GM19467 (cell line): Measurements from ENCODE around the gene FLVCR2.
"Not testable (repeated sequence)": the region's sequence is repeated elsewhere in the genome, so short reads cannot be mapped to it uniquely, and the experiment has no call there.

Source experiments
- ATAC-seq: cut with Tn5 transposase; IDR thresholded peaks from one replicate; pipeline ENCODE4 v1.9.1; 2021; ENCODE audit warnings: mild to moderate bottlenecking, moderate library complexity; ENCODE audit not compliant: unreplicated experiment

Gene FLVCR2

DNA sequence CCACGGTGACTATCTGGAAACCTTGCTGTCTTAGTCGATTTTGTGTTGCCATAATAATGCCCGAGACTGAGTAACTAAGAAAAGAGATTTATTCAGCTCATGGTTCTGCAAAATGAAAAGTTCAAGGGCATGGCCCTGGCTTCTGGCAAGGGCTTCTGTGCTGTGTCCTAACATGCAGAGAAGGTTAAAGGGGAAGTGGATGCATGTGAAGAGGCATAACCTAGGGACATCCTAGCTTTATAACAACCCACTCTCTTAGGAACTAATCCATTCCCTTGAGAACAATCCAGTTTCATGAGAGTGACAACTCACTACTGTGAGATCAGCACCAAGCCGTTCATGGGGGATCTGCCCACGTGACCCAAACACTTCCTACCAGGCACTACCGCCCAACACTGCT is 11.5 kb downstream of the FLVCR2 start:
- no peak for ATAC-seq

DNA sequence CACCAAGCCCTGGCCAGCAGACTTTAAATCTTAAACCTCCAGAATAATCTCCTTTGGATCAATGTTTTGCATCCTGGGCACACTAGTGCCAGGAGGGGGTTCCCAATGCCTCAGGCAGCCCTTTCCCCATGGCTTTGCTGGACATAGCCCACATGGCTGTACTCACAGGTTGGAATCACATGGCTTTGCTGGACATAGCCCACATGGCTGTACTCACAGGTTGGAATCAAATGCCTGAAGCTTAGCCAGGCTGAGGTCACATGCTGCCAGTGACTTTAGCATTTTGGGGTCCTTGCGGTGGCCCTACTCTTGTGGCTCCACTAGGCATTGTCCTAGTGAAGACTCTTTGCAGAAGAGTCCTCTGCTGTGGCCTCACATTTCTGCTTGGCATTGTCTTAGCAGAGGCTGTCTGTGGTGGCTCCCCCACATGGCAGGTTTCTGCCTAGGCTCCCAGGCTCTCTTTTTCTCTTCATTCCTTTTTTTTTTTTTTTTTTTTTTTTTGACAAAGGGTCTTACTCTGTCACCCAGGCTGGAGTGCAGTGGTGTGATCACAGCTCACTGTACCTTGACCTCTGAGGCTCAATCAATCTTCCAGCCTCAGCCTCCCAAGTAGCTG is 13.0 kb downstream of the FLVCR2 start:
- ATAC-seq: no peak

DNA sequence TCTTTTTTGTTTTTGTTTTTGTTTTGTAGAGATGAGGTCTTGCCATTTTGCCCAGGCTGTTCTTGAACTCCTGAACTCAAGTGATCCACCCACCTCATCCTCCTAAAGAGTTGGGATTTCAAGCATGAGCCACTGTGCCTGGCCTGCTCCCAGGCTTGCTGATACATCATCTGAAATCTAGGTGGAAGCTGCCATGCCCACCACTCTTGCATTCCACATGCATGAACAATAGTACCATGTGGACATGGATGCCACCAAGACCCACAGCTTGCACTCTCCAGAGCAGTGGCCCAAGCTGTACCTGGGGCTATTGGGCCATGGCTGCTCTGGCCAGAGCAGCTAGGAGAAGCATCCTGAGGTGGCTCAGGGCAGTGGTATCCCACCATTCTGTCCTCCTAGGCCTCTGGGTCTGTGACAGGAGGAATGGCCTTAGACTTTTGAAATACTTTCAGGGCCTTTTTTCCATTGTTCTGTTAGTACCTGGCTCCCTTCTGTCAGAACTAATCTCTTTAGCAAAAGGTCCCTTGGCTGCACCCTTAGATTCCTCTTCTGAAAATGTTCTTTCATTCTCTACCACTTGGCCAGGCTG is 13.7 kb downstream of the FLVCR2 start:
- no peak for ATAC-seq

DNA sequence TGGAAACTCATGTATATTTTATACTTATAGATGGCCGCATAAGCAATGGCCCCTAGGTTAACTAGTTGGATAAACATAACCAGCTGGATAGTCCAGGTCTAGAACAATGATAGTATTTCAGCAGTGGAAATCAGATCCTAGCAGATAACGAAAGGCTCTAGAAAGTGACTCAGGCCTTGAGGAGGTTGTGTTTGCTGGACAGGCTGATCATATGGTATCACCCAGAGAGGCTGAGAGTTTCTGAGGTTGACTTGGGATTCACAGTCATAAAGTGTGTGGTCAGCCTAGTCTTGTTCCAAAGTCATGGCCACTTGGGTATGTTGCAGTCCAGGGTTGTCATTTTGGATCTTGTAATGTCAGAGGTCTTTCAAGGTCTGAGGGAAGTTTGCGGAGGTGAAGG is 16.8 kb downstream of the FLVCR2 start:
- ATAC-seq: no peak

DNA sequence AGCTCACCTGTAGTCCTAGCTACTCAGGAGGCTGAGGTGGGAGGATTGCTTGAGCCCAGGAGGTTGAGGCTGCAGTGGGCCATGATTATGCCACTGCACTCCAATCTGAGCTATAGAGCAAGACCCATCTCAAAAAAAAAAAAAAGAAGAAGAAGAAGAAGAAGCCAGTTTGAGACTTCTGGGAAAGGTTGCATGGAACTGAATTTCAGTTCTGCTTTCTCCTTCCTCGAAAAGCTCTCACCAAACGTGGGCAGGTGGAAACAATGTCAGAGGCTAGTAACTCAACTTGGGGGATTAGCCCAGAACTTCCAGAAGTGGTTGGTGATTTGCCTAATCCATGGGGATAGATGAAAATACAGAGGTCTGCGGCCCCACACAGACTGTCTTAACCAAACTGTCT is 18.7 kb downstream of the FLVCR2 start:
- no peak for ATAC-seq

DNA sequence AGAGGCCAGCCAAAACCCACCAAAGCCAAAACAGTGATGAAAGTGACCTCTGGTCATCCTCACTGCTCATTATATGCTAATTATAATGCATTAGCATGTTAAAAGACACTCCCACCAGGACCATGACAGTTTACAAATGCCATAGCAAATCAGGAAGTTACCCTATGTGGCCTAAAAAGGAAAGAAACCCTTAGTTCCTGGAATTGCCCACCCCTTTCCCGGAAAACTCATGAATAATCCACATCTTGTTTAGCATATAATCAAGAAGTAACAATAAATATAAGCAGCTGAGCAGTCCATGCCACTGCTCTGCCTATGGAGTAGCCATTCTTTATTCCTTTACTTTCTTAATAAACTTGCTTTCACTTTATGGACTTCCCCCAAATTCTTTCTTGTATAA is 21.7 kb downstream of the FLVCR2 start:
- ATAC-seq: not testable (repeated sequence)

DNA sequence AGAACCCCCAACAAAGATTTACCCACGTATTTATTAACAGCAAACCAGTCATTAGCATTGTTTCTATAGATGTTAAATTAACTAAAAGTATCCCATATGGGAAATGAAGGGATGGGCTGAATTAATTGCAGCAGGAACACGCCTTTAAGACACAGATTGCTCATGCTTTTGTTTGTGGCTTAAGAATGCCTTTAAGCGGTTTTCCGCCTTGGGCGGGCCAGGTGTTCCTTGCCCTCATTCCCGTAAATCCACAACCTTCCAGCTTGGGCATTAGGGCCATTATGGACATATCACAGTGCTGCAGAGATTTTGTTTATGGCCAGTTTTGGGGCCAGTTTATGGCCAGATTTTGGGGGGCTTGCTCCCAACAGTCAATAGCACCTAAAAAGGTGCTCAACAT is 22.6 kb downstream of the FLVCR2 start:
- ATAC-seq: not testable (repeated sequence)

DNA sequence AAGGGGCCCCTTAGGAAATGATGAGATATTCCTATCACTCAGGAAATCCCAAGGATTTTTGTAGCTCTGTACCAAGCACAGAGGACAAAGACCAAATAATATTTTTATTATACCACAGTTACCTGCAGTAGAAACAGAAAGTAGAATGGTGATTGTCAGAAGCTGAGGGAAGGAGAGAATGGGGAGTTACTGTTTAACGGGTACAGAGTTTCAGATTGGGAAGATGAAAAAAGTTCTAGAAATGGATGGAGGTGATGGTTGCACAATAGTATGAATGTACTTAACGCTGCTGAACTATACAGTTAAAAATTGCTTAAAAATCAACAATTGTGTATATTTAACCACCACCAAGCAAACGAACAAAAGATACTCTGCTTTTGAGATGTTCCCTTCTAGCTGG is 24.1 kb downstream of the FLVCR2 start:
- no peak for ATAC-seq

DNA sequence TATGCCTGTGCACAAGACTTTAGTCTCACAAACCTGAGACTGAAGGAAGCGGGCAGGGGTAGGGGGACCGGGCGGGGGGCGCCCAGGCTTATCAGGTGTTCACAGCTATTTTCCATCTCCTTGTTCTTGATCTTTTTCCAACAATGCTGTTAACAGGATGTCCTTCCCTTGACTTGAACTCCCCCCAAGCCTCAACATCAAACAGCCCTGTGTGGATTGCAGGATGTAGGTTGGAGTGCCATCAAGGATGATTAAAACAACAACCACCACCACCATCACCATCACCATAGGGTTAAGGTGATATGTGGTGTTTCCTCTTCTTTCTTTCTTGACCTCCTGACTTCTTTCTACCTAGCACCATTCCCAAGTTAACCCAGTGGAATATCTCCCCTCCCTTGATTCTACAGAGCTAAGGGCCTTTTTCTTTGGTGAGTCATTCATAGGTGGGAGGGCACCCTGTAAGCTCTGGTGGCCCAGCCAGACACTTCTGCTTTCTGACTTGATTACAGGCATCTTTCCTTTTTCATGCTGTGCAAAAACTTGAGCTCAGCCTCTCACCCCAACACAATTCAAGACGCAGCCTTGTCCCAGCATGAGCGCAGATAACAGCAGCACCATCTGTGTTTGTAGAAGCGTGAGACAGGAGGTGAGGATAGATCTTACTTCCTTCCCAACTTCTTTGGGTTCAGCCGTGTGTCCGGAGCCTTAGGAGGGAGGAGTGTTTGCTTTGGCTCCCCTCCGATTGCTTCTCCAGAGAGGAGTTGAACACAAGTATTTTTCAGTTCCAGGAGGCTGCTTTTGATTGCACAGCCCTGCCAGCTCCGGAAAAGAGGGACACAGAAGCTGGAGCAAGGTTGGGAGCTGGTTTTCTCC is 26.8 kb downstream of the FLVCR2 start:
- no peak for ATAC-seq

DNA sequence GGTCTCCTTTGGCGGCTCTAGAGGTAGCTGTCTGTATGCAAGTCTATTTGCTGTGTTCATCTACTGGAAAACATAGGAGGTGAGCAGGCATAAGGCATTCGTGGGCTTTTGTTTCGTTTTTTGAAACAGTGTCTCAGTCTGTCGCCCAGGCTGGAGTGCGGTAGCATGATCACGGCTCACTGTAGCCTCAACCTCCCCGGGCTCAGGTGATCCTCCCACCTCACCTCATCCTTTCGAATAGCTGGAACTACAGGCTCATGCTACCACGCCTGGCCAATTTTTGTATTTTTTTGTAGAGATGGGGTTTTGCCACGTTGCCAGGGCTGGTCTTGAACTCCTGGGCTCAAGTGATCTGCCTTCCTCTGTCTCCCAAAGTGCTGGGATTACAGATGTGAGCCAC is 27.5 kb downstream of the FLVCR2 start:
- ATAC-seq: no peak

DNA sequence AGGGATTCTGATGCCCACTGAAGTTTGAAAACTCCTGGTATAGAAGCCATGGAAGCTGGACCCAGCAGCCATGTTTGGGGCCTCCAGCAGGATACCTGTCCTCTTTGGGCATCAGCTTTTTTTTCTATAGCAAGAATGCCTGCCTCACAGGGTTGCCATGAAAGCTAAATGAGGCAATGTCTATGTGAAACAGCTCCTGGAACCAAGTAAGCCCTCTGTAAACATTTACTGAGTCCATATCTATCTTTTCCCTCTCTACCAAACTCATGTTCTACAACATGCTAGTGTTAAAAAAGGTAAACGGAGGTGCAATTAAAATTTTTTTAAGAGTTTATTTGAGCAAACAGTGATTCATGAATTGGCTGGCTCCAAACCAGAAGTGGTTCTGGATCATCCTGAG is 28.6 kb downstream of the FLVCR2 start:
- no peak for ATAC-seq

DNA sequence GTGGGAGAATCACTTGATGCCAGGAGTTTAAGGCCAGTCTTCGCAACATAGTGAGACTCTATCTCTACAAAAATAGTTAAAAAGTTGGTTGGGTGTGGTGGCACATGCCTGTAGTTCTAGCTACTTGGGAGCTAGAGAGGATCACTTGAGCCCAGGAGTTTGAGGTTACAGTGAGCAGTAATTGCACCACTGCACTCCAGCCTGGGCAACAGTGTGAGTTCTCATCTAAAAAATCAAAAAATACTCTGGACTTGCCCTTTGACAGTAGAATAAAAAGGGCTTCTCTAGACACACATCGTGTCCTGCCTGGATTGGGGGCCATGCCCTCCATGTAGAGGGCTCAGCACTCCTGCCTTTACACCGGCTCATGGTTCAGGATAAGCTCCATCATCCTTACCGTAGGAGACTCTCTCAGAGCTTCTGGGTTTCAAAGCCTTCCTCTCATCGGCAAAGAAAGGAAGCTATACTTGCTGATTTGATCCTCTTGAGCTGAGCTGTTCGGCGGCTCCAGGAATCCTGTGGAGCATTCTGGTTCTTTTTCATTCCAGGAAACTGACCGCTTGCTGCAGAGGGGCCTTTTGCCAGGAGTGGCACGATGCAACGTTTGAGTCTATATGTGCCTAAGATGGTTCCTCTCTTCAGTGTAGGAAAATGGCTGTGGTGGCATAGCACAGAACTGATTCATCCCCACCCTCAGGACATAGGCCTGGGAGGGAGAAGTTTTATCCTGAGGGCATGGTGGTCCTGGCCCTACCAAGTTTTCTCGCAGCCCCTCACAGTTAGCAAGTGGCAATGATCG is 29.6 kb downstream of the FLVCR2 start:
- no peak for ATAC-seq

DNA sequence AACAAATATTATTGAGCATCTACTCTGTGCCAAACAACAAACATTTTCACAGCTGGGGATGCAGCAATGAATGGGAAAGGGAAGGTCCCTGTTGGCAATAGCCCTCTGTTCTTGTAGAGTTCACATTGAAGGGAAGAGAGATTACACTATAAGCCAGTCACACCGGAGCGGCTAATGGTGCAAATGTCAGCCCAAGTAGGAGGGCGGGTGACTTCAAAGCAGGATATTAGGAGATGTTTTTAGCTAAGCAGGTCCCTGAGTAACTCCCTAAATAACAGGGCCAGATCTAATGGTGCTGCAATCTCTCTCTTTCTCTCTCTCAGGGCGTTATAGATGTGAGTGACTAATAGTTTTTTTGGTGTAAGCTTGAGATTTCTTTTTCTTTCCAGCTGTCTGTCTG is 30.7 kb downstream of the FLVCR2 start:
- ATAC-seq: no peak

DNA sequence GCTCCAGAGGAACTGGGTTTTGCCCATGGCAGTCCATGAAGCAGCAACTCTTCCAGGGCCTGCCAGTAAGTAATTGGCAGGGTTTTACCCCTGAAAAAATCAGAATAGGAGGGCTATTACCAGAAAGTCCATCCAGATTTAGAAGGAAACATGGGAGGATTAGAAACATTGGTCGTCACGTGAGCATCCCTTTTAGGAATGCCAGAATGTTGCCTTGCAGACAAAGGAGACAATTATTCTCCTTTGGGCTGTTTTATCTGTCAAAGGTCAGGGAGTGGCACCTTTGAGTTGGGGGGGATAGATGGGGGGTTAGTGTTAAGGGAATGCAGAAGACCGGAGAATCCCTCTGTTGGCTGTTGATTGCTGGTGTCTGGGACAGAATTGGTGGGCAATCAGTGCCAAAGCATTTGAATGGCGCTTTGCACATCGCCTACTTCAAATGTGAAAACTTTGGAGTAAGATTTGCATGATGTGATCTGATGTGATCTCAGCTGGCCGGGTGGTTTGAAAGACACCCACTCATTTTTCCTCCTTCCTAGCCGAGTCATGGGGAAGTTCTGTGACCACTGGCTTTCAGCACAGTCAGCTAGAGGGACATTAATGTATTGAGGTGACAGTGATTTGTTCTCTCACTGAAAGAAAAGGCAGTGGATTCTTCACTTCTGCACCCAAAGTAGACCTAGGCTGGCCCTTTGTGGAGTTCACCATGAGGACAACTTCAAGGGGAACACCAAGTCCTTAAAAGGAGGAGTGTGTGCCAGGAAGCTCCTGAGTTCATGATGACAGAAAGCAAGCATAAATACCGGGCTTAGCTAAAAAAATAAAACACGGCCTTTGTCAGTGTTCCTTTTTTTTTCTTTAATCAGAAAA is 31.4 kb downstream of the FLVCR2 start:
- no peak for ATAC-seq

DNA sequence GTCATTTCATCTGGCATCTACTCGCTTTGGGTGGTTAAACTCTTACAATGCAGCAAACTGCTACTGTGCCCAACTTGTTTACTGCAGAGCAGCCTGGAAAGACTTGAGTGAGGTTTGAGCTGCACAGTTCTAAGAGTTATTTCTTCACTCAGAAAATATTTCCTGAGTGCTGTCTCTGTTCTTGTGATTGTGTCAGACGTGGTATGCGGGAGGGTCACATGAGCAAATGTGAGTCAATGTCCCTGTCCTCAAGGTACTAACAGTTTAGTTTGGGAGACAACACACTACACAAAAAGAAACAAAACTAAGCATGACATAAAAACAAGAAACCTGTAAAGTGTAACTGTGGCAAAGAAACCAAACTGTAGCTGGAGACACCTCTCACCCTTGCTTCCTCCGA is 32.4 kb downstream of the FLVCR2 start:
- no peak for ATAC-seq

DNA sequence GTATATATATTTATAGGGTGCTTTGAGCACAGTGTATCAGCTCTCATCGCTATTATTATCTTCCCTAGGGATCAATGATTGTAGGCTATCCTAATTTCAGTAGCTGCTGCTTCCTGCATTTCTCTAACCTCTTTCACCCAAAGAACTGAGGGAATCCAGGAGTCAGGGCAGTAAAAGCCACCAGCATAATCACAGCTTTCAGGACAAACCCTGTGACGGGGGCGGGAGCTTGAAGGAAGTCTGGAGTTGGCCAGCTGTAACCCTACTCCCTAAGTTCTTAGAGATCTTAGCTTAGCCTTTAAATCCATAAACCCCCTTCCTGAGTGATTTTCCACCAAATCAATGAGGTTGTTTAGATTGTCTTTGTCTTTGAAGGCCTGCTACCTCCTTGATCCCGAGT is 33.7 kb downstream of the FLVCR2 start:
- ATAC-seq: no peak

DNA sequence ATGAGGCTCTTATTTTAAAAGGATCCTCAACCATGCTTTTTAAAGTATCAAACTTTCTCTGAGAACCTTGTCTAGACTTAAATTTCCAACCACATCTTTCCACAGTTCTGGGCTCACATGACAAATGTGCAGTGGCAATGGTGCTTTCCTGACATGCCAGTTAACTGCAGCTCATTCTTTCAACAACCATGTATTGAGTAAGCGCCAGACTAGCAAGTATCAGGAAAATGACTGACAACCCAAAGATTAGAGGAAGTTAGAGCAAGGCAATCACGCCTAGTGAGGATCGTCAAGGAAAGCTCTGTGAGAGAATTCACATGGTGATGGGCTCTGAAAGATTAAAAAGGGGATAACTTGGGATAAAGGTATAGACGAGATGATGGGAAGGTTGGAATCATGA is 35.8 kb downstream of the FLVCR2 start:
- ATAC-seq: no peak

DNA sequence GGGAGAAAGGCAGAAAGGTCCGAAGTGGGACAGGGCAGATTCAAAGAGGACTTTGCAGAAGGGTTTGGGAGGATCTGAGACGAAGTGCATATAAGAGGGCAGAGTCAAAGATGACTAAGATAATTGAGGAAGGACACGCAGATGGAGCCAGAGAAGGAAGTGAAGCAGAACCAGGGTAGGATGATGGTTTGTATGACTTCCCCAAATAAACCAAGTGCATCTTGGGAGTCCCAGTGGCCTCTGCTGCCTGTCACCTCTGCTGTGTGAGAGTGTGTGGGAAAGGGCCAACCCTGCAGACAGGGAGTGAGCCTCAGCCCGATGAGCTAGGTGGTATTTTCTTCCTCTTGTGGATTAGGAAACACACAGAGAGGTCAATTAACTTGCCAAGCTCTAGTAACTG is 36.8 kb downstream of the FLVCR2 start:
- no peak for ATAC-seq

DNA sequence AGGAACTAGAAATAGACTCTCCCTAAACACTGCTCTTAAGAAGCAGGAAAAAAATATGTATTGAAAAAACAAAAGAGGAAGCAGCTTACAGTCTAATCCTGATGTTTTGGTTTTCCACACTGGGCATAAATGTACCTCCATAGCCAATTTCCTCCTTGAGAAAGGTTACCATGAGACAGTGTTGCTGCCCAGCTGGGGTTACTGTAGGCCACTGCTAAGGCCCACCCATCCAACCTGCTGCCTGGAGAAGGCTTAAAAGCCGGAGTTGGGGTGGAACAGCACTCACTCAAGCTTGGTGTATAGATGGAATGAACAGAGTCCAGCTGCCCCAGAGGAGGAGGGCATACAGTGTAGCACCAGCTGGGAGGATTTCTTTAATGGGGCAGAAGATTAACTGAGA is 41.1 kb downstream of the FLVCR2 start:
- ATAC-seq: no peak

DNA sequence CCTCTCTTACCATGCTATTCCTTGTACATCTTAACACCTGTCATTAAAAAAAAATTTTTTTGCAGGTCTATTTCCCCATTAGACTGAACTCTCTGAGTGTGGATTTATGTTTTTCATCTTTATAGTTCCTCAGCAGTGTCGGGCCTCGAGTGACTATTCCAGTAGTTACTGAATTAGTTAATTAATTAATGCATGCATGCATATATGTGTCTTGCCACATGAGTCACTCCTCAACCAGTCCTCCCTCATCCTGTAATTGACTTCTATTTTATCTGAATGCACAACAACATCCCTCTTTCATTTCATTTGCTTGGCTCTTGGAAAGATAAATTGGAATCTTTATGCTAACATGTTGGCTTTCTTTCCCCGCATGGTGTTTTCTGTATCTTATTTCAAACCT is 46.6 kb downstream of the FLVCR2 start:
- ATAC-seq: no peak

DNA sequence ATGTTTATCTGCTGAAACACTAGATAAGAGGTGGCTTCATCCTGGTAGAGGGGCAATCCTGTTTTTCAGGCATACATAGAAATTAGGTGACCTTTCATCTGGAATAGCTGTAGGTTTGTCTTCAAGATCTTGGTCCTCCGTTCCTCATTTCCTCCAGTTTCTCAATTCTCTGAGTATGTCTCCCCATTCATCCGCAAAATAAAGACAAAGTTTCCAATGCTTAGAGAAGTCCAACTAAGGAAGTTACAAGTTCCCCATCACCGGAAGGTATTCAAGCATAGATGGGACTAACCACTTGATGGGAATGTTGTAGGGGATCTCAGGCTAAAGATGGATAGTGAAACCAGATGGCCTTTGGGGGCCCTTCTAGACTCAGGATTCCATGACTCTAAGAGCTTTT is 48.0 kb downstream of the FLVCR2 start:
- ATAC-seq: no peak
